Superior temporal gyrus (tissue), 1 donor: ENCODE data around the gene DPEP3.
"Not testable (repeated sequence)": the region's sequence is repeated elsewhere in the genome, so short reads cannot be mapped to it uniquely, and the experiment has no call there.

Experiments used
- DNase-seq: peaks from one replicate; pipeline ENCODE4 v3.0.0-alpha.2; 2016; ENCODE audit errors: extremely low spot score

Gene DPEP3, protein sequence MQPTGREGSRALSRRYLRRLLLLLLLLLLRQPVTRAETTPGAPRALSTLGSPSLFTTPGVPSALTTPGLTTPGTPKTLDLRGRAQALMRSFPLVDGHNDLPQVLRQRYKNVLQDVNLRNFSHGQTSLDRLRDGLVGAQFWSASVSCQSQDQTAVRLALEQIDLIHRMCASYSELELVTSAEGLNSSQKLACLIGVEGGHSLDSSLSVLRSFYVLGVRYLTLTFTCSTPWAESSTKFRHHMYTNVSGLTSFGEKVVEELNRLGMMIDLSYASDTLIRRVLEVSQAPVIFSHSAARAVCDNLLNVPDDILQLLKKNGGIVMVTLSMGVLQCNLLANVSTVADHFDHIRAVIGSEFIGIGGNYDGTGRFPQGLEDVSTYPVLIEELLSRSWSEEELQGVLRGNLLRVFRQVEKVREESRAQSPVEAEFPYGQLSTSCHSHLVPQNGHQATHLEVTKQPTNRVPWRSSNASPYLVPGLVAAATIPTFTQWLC

GRCh38 chr16:67979955-67980678, at the start of gene DPEP3:
Gene DPEP3, minus strand, starts transcription at chr16:67980499. Its CDS starts 119 bp downstream, at chr16:67980380.
- no peak for DNase-seq

GRCh38 chr16:68028996-68029395, 48.7 kb upstream of the DPEP3 start:
- no peak for DNase-seq

DNA sequence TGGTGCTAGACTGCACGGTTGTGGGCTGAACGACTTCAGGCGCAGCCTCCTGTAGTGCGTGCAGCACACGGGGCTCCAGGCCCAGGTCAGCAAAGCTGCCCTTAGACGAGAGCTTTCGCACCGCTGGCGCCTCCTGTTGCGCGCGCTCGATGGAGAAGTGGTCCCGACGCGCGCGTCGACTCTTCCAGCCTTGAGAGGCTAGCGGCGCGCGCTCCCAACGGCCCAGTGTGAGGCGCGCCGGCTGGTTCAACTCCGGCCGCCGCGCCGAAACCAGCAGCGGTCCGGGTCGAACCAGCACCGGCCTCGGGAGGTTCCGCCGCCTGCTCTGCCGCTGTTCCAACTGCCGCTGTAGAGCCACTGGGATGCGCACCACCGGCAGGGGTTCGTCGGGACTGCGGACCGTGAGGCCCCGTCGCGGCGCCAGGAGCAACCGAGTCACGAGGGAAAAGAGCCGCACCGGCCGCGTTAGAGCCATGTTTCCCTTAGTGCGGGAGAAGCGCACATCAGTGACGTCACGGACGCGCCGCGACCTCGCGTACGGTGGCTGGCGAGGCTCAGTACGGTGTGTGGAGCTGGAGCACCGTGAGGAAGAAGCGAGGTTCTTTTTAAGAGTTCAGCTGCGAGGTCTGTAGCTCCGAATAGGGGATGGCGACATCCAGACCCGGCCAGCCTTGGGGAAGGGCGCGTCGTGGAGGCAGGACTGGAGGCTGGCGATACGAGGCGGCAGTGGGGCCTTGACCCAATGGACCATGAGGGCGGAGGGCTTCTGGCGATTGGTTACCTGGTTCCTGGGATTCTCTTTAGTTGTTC, 42.6 kb upstream of the DPEP3 start, which contains the start of the genes DDX28 and DUS2:
Gene DDX28 (minus strand): TSS at position 505 of the 810 bp plus-strand sequence. CDS start 30 bp downstream, at position 475.
Gene DUS2 (plus strand): TSS at position 557 of the 810 bp plus-strand sequence. CDS start 14,740 bp downstream, outside the sequence.
- DNase-seq: peak; percentile 97

DNA sequence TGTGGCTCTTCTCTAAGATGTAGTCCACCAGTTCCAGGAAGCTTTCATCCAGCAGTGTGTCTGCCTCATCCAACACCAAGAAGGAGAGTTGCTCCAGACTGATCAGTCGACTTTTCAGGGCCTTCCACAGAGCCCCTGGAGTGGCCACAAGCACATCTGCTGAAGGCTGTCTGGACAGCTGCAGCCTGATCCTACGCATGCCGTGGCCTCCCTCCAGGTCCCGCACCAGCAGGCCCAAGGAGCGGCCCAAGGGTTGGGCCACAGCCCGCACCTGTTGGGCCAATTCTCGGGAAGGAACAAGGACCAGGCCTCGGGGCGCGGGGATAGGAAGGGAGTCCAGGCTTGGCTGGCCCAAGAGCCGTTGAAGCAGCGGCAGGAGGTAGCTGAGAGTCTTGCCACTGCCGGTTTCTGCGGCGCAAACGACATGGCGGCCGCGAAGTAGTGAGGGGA, 42.0 kb upstream of the DPEP3 start:
- no peak for DNase-seq

GRCh38 chr16:68021490-68021889, 41.2 kb upstream of the DPEP3 start:
- DNase-seq: no peak

DNA sequence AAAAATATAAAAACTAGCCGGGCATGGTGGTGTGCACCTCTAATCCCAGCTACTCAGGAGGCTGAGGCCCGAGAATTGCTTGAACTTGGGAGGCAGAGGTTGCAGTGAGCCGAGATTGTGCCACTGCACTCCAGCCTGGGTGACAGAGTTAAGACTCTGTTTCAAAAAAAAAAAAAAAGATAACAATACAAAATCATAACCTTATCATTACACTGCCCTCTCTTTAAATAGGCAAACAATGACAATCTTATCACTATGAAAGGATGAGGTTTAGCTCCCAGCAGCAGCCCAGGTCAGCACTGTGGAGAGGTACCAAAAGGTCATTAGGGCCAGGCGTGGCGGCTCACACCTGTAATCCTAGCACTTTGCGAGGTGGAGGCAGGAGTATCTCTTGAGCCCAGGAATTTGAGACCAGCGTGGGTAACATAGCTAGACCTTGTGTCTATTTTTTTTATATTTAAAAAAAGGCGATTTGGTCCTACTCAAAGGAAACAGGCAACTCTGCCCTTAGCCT, 38.9 kb upstream of the DPEP3 start:
- no peak for DNase-seq

- DNase-seq: no peak
Measured at GRCh38 chr16:68015681-68016080, 35.4 kb upstream of the DPEP3 start, which contains the start of gene DPEP2NB. Gene DPEP2NB, minus strand, starts transcription at chr16:68015911. Its CDS starts 141 bp downstream, at chr16:68015770.

- no peak for DNase-seq
Measured at GRCh38 chr16:68013440-68013839, 33.1 kb upstream of the DPEP3 start.

GRCh38 chr16:68009872-68010271, 29.6 kb upstream of the DPEP3 start:
- DNase-seq: not testable (repeated sequence)

DNA sequence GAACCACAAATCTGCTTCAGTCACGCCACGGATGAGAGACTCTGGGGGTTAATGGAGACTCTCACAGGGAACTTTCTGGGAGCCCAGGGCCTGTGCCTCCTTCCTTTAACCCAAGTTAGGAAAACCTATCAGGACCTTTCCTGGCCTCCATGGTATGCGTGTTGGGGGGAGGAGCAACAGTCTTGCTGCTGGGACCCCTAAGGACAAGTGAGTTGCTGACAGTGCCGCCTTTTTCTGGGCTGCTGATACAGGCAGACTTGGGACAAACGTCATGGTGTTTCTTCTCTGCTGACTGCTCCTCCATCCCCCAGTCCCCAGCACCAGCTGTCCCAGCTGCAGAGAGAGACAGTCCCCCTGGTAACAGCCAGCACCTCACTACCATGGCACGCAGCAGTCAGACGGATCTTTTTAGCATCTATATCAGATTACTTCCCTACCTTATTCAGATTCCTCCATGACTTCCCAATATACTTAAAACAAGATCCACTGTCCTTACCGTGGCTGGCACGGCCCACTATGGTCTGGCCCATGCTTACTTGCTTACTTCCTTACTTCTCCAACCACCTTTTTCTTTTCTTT, 28.9 kb upstream of the DPEP3 start:
- no peak for DNase-seq

- peak; percentile 11 for DNase-seq
Measured at GRCh38 chr16:68005786-68006286, 25.5 kb upstream of the DPEP3 start.

DNA sequence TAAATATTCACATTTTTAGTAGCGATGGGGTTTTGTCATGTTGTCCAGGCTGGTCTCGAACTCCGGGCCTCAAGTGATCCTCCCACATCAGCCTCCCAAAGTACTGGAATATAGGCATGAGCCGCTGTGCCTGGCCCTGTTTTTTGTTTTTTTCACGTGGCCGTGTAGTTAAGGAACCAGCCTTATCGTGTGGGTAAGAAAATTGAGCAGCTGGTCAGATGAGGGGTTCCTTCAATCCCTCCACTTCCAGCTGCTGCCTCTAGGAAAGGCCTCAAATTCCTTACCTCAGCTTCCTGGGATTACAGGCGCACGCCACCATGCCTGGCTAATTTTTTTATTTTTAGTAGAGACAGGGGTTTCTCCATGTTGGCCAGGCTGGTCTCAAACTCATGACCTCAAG, 24.9 kb upstream of the DPEP3 start:
- no peak for DNase-seq

- no peak for DNase-seq
Measured at GRCh38 chr16:68003031-68003430, 22.7 kb upstream of the DPEP3 start.

- DNase-seq: no peak
Measured at GRCh38 chr16:68000450-68000849, 20.2 kb upstream of the DPEP3 start.

DNA sequence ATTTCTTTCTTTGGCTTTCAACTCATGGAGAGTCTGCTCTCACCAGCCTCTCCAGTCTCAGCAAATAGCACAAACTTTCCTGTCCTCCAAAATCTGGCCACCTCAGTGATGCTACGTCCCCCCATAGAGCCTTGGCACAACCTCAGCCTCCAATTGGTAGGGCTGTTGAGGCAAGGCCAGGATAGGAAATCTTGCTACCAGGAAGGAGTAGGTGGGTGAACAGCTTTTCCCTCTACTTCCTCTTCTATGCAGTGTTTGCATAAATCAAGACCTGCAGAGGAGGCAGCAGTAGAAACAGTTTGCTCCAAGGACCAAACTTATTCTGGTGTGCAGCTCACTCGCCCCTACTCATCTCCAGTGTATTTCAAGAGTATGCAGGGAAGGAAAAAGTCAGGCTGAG, 19.7 kb upstream of the DPEP3 start:
- DNase-seq: no peak

GRCh38 chr16:67998779-67999688, 18.7 kb upstream of the DPEP3 start, which contains the start of gene DPEP2:
Gene DPEP2, minus strand, starts transcription at chr16:67999484. Its CDS starts 6,272 bp downstream, at chr16:67993212.
- peak; percentile 11 for DNase-seq

DNA sequence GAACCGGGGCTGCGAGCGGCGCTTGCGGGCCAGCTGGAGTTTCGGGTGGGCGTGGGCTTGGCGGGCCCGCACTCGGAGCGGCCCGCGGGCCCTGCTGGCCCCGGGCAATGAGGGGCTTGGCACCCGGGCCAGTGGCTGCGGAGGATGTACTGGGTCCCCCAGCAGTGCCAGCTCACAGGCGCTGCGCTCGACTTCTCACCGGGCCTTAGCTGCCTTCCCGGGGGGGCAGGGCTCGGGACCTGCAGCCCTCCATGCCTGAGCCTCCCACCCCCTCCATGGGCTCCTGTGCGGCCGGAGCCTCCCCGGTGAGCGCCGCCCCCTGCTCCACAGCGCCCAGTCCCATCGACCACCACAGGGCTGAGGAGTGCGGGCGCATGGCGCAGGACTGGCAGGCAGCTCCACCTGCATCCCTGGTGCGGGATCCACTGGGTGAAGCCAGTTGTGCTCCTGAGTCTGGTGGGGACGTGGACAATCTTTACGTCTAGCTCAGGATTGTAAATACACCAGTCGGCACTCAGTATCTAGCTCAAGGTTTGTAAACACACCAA, 18.0 kb upstream of the DPEP3 start:
- DNase-seq: not testable (repeated sequence)

DNA sequence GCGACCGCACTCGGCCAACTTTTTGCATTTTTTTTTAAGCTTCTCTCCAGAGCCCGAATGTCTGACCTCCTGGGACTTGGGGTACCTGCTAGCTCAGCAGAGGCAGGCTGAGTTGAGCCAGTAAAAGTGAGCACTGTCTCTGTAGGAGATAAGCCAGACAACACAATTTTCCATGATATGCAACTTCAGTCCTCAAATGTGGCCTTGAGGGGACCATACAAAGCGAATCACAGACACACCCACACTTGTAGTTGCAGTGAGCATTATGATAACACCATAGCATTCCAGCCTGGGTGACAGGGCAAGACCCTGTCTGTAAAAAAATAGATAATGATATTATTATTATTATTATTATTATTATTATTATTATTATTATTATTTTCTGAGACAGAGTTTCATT, 16.4 kb upstream of the DPEP3 start:
- no peak for DNase-seq

- no peak for DNase-seq
Measured at GRCh38 chr16:67995423-67995822, 15.1 kb upstream of the DPEP3 start.
